Stimulated activated naive CD8-positive, alpha-beta T cell treated with anti-CD3 and anti-CD28 coated beads, Interleukin-15, Interleukin-2, amounts not matched to agents 100 ng/mL and 50 ng/mL, for 24 hours (primary cell): Measurements from ENCODE around the gene PLCD3.
"Not testable (repeated sequence)": the region's sequence is repeated elsewhere in the genome, so short reads cannot be mapped to it uniquely, and the experiment has no call there.

Source experiments
- H3K27ac Mint-ChIP-seq: one replicate; pipeline ENCODE4 v1.8.0; 2021; ENCODE audit warnings: mild to moderate bottlenecking, mixed read lengths
- H3K27me3 Mint-ChIP-seq: one replicate; pipeline ENCODE4 v1.8.0; 2021; ENCODE audit warnings: mixed read lengths
- H3K36me3 Mint-ChIP-seq: one replicate; pipeline ENCODE4 v1.8.0; 2021; ENCODE audit warnings: low read depth, mixed read lengths
- H3K4me1 Mint-ChIP-seq: one replicate; pipeline ENCODE4 v1.8.0; 2021; ENCODE audit warnings: low read depth, mixed read lengths
- H3K4me3 Mint-ChIP-seq: one replicate; pipeline ENCODE4 v1.8.0; 2021; ENCODE audit warnings: mild to moderate bottlenecking, mixed read lengths
- H3K9me3 Mint-ChIP-seq: one replicate; pipeline ENCODE4 v1.8.0; 2021; ENCODE audit warnings: mixed read lengths

The PLCD3 gene

GRCh38 chr17:45130681-45131615, 1.4 kb downstream of the PLCD3 start:
- Mint-ChIP-seq H3K9me3 (no peaks in the 10 kb centered on the region), H3K4me3 (peak overlapping the region; percentile 31), H3K27ac (no peak overlapping the region), H3K36me3 (no peaks in the 10 kb centered on the region), H3K4me1 (peaks cover 15% of the 10 kb centered on the region), H3K27me3 (peaks cover 6% of the 10 kb centered on the region)

DNA sequence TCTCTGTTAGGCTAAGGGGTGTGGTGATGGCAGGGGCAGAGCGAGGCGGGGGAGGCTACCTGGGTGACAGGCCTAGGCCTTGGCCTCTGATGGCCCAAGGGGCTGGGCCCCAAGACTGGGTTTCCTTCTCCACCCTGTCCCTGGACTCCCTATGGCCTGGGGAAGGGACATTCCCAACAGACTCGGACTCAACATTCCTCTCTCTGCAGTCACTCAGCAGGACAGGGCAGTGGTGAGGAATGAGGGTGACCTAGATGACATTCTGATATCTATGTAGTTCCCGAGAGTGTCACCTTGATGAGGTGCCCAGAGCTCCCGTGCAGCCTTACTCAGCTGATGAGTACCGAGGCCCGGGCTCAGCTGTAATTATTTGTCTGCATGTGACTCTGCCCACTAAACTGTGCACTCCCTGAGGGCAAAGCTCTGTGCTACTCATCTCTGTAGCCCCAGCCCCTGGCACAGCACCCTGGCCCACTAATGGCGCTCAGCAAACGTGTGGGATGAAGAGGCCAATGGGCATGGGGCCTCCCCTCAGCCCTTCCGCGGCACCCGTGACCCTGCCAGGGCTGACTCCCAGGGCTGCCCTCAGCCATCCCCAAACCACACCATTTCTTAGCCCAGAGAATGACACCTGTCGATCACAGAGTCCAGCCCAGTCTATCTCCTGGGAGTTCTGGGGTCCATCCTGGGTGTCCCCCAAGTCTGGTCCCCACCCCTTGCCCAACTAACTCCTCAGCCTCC, 2.2 kb downstream of the PLCD3 start:
- Mint-ChIP-seq H3K36me3 (no peaks in the 10 kb centered on the region), H3K9me3 (no peaks in the 10 kb centered on the region), H3K4me1 (peaks cover 9% of the 10 kb centered on the region), H3K27ac (no peak overlapping the region), H3K4me3 (no peak overlapping the region), H3K27me3 (peaks cover 6% of the 10 kb centered on the region)

GRCh38 chr17:45129426-45129939, 2.8 kb downstream of the PLCD3 start:
- H3K27ac Mint-ChIP-seq: no peak overlapping the region
- H3K27me3 Mint-ChIP-seq: peaks cover 6% of the 10 kb centered on the region
- H3K4me3 Mint-ChIP-seq: no peak overlapping the region
- peaks cover 8% of the 10 kb centered on the region for H3K4me1 Mint-ChIP-seq
- H3K36me3 Mint-ChIP-seq: no peaks in the 10 kb centered on the region
- H3K9me3 Mint-ChIP-seq: no peaks in the 10 kb centered on the region

- Mint-ChIP-seq H3K27me3 (peaks cover 6% of the 10 kb centered on the region), H3K36me3 (no peaks in the 10 kb centered on the region), H3K4me1 (peaks cover 12% of the 10 kb centered on the region), H3K9me3 (no peaks in the 10 kb centered on the region), H3K27ac (no peak overlapping the region), H3K4me3 (no peak overlapping the region)
Observed at GRCh38 chr17:45128989-45129388, 3.3 kb downstream of the PLCD3 start.

- H3K27me3 Mint-ChIP-seq: peaks cover 6% of the 10 kb centered on the region
- peaks cover 8% of the 10 kb centered on the region for H3K4me1 Mint-ChIP-seq
- H3K36me3 Mint-ChIP-seq: no peaks in the 10 kb centered on the region
- H3K4me3 Mint-ChIP-seq: no peak overlapping the region
- H3K9me3 Mint-ChIP-seq: no peaks in the 10 kb centered on the region
- H3K27ac Mint-ChIP-seq: no peak overlapping the region
Observed at GRCh38 chr17:45128331-45128730, 4.0 kb downstream of the PLCD3 start.

GRCh38 chr17:45127548-45128300, 4.6 kb downstream of the PLCD3 start:
- Mint-ChIP-seq H3K4me1 (peaks cover 4% of the 10 kb centered on the region), H3K27ac (no peak overlapping the region), H3K27me3 (peaks cover 6% of the 10 kb centered on the region), H3K9me3 (no peaks in the 10 kb centered on the region), H3K4me3 (no peak overlapping the region), H3K36me3 (no peaks in the 10 kb centered on the region)

GRCh38 chr17:45127207-45127547, 5.1 kb downstream of the PLCD3 start:
- H3K4me1 Mint-ChIP-seq: peaks cover 4% of the 10 kb centered on the region
- H3K36me3 Mint-ChIP-seq: no peaks in the 10 kb centered on the region
- H3K4me3 Mint-ChIP-seq: no peak overlapping the region
- no peak overlapping the region for H3K27ac Mint-ChIP-seq
- peaks cover 6% of the 10 kb centered on the region for H3K27me3 Mint-ChIP-seq
- no peaks in the 10 kb centered on the region for H3K9me3 Mint-ChIP-seq

DNA sequence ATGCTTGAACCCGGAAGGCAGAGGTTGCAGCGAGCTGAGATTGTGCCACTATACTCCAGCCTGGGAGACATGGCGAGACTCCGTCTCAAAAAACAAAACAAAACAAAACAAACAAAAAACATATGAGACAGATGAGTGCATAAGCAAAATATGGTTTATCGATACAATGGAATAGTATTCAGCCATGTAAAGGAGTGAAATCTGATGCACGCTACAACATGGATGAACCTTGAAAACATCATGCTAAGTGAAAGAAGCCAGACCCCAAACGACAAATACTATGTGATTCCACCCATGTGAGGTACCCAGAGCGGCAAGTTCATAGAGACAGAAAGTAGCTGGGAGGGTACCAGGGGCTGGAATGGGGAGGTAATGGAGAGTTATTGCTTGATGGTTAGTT, 6.8 kb downstream of the PLCD3 start:
- Mint-ChIP-seq H3K27ac (no peak overlapping the region), H3K27me3 (peaks cover 3% of the 10 kb centered on the region), H3K9me3 (no peaks in the 10 kb centered on the region), H3K4me1 (peaks cover 4% of the 10 kb centered on the region), H3K4me3 (no peak overlapping the region), H3K36me3 (no peaks in the 10 kb centered on the region)

GRCh38 chr17:45124797-45125122, 7.6 kb downstream of the PLCD3 start:
- H3K27me3 Mint-ChIP-seq, H3K9me3 Mint-ChIP-seq, H3K4me3 Mint-ChIP-seq, H3K27ac Mint-ChIP-seq, H3K4me1 Mint-ChIP-seq, H3K36me3 Mint-ChIP-seq: not testable (repeated sequence)

DNA sequence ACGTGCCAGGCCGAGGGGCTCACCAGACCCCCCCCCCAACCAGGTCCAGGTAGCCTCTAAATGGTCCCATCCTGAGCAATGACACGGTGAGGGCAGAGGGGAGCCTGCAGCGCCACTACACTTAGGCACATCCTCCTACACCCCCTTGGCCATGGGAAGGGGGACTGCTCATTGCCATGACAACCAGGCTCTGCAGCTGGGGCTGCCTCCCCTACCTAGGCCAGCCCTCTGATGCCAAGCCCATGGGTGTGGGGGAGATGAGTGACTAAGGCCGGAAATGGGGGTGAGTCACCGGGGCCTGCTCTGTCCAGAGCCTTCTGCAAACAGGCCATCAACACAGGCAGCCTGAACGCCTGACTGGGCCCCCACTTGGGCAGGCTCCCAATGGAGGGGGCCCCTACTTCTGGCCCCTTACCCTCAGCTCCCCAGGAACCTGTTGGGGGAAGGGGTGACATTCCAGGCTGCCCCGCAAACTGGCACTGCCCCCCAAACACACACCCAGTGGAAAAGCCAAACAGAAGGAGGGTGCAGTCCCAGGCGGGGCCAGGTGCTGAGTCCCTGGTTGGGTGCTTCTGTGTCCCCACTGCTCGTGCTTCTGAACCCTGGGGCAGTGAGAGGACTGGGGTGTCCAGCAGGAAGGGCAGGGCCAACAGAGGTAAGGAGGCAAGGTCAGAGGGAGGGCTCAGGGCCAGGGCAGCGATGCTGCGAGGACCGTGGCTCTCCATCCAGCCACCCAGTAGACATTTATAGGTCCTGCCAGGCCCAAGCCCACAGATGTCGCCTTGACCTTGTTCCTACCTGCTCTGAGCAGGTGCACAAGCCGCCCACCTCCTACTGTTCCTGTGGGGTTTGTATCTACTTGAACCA, 8.2 kb downstream of the PLCD3 start:
- Mint-ChIP-seq H3K27ac (no peak overlapping the region), H3K9me3 (no peaks in the 10 kb centered on the region), H3K4me3 (no peak overlapping the region), H3K27me3 (peaks cover 3% of the 10 kb centered on the region), H3K36me3 (no peaks in the 10 kb centered on the region), H3K4me1 (peaks cover 4% of the 10 kb centered on the region)

DNA sequence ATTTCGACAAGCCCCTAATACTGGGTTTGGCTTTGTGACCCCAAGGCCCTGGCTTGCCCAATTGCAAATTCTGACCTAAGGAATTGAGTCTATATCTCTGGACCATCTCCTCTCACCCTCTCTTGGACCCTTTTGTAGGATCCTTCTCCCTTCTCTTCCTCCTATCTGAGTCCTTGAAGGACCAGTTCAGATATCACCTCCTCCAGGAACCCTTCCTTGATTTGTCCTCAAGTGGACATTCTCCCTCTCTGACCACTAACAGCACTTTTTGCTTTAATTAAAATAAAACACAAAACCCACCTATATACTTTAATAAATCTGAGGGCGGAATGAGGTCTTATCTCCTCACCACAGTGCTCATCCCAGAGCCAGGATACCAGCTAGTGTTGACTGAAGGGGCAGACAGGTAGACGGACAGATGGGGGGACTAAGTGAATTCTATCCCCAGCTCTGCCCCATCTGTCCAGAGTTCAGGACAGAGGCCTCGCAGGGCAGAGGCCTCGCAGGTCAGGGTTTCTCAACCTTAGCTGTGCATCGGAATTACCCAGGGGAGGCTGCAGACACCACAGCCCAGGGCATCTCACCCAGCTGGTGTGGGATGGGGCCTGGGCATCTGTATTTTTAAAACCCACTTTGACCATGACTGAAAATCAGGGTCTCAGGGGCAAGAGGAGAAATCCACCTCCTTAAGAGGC, 9.1 kb downstream of the PLCD3 start:
- Mint-ChIP-seq H3K27me3 (peaks cover 3% of the 10 kb centered on the region), H3K4me1 (peaks cover 4% of the 10 kb centered on the region), H3K4me3 (no peak overlapping the region), H3K9me3 (no peaks in the 10 kb centered on the region), H3K27ac (no peak overlapping the region), H3K36me3 (no peaks in the 10 kb centered on the region)

DNA sequence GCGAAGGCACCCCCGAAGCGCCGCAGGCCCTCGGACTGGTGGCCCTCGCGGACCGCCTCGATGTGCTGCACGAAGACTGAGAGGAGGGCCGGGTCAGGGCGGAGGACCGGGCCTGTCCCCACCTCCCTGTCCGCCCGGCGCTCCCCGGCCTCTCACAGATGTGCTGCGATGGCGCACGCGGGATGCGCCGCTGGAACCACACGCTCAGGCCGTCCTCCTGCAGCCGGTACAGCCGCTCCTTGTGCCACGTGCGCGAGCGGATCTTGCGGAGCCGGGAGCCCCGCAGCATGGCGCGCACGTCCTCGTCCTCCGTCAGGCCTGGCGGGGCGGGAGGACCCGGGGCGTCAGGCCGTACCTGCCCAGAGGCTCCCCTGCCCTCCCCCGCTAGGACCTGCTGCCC, 11.3 kb downstream of the PLCD3 start:
- peaks cover 4% of the 10 kb centered on the region for H3K4me1 Mint-ChIP-seq
- no peaks in the 10 kb centered on the region for H3K36me3 Mint-ChIP-seq
- no peaks in the 10 kb centered on the region for H3K9me3 Mint-ChIP-seq
- H3K27me3 Mint-ChIP-seq: peaks cover 3% of the 10 kb centered on the region
- no peak overlapping the region for H3K27ac Mint-ChIP-seq
- no peak overlapping the region for H3K4me3 Mint-ChIP-seq

- Mint-ChIP-seq H3K27me3 (peaks cover 3% of the 10 kb centered on the region), H3K36me3 (no peaks in the 10 kb centered on the region), H3K4me3 (no peak overlapping the region), H3K4me1 (peaks cover 4% of the 10 kb centered on the region), H3K9me3 (no peaks in the 10 kb centered on the region), H3K27ac (no peak overlapping the region)
Observed at GRCh38 chr17:45120558-45120957, 11.8 kb downstream of the PLCD3 start.

- Mint-ChIP-seq H3K4me3 (no peak overlapping the region), H3K9me3 (no peaks in the 10 kb centered on the region), H3K36me3 (no peaks in the 10 kb centered on the region), H3K27me3 (peaks cover 3% of the 10 kb centered on the region), H3K27ac (no peak overlapping the region), H3K4me1 (peaks cover 4% of the 10 kb centered on the region)
Observed at GRCh38 chr17:45119964-45120363, 12.4 kb downstream of the PLCD3 start.
